HEK293 (cell line): ENCODE results near the gene ZNF467.

Source experiments
- CTCF ChIP-seq: fragments of 450-650 bp; formaldehyde crosslinking; IDR thresholded peaks from 2 replicates; pipeline ENCODE4 v1.5.1; 2016; ENCODE audit warnings: missing biosample characterization, missing genetic modification characterization
- REST ChIP-seq: fragments of 450-650 bp; formaldehyde crosslinking; IDR thresholded peaks from 2 replicates; pipeline ENCODE4 v1.5.1; 2016; ENCODE audit warnings: missing biosample characterization, missing genetic modification characterization
- ZNF274 ChIP-seq, 2 experiments: fragments of 200-500 bp in 1 of 2; fragments of 450-650 bp in 1 of 2; sonication (Bioruptor generic) in 1 of 2; formaldehyde crosslinking in 1 of 2; IDR thresholded peaks; 2 replicates each; pipeline versions ENCODE4 v1.5.1 to v1.6.1; 2014 to 2016; ENCODE audit warnings: borderline replicate concordance in 1 of 2, inconsistent platforms in 1 of 2, low read length in 1 of 2, missing biosample characterization in 1 of 2, missing genetic modification characterization in 1 of 2
- ZNF544 ChIP-seq: fragments of 450-650 bp; formaldehyde crosslinking; IDR thresholded peaks from 2 replicates; pipeline ENCODE4 v1.5.0; 2017; ENCODE audit warnings: missing biosample characterization, missing genetic modification characterization
- ZNF548 ChIP-seq: fragments of 450-650 bp; formaldehyde crosslinking; IDR thresholded peaks from 2 replicates; pipeline ENCODE4 v1.5.1; 2016; ENCODE audit warnings: missing biosample characterization, missing genetic modification characterization
- ZNF776 ChIP-seq: fragments of 450-650 bp; formaldehyde crosslinking; IDR thresholded peaks from 2 replicates; pipeline ENCODE4 v1.5.0; 2017; ENCODE audit warnings: missing biosample characterization, missing genetic modification characterization, borderline replicate concordance
- ZNF785 ChIP-seq: fragments of 450-650 bp; formaldehyde crosslinking; IDR thresholded peaks from 2 replicates; pipeline ENCODE4 v1.5.1; 2016; ENCODE audit warnings: missing biosample characterization, missing genetic modification characterization

- TF ChIP-seq ZNF544 (tag by site-specific recombination) = no peak
- no peak for TF ChIP-seq CTCF (tag by site-specific recombination)
- TF ChIP-seq ZNF776 = no peak
- no peak for TF ChIP-seq REST (tag by site-specific recombination)
- no peak for TF ChIP-seq ZNF785 (tag by site-specific recombination)
- no peak for TF ChIP-seq ZNF548 (tag by site-specific recombination)
- no peak for TF ChIP-seq ZNF274 (IDR thresholded peaks at IDR 0.05; ENCODE audit: low read length)
- no peak for TF ChIP-seq ZNF274 (tag by site-specific recombination; IDR thresholded peaks at IDR 0.05; ENCODE audit: borderline replicate concordance)
These were observed 43.9 kb upstream of the ZNF467 start for GRCh38 chr7:149817301-149817771.
